Keratinocyte (primary cell): ENCODE results near the gene ITPR1. TPM values are rescaled to one million over a fixed set of nuclear protein-coding genes. Genes with fewer than 3 reads are reported as not detected.

Experiments used
- DNase-seq: peaks from one replicate; pipeline ENCODE4 v3.0.0-alpha.2; 2011; ENCODE audit warnings: low read depth, missing footprints, low spot score
- FAIRE-seq: peaks from 2 replicates; lab custom pipeline; 2011; peaks lifted over from hg19 to GRCh38; lab: Jason Lieb, UNC
- H2AFZ ChIP-seq: 2 replicates; pipeline ENCODE4 v1.6.0; 2012; ENCODE audit warnings: low read length, control low read depth, inconsistent platforms; ENCODE audit not compliant: control insufficient read depth
- H3K27ac ChIP-seq: 2 replicates; pipeline ENCODE4 v1.5.1; 2011; ENCODE audit warnings: low read length; ENCODE audit not compliant: control insufficient read depth, insufficient read depth
- H3K27me3 ChIP-seq: 3 replicates; pipeline ENCODE4 v1.6.0; 2011; ENCODE audit warnings: low read length; ENCODE audit not compliant: control insufficient read depth, insufficient read depth; ENCODE audit errors: extremely low read depth
- H3K36me3 ChIP-seq, 2 experiments: 2 replicates in 1 of 2; 3 replicates in 1 of 2; pipeline ENCODE4 v1.5.1; 2011; ENCODE audit warnings: low read length in 2 of 2, mild to moderate bottlenecking in 1 of 2; ENCODE audit not compliant: control insufficient read depth in 2 of 2, insufficient read depth in 2 of 2; ENCODE audit errors: extremely low read depth in 1 of 2
- H3K4me1 ChIP-seq: 3 replicates; pipeline ENCODE4 v1.5.1; 2011; ENCODE audit warnings: low read length; ENCODE audit not compliant: control insufficient read depth, insufficient read depth; ENCODE audit errors: extremely low read depth
- H3K4me2 ChIP-seq: 3 replicates; pipeline ENCODE4 v1.6.0; 2011; ENCODE audit warnings: low read depth, low read length; ENCODE audit not compliant: control insufficient read depth, insufficient read depth; ENCODE audit errors: extremely low read depth
- H3K4me3 ChIP-seq, 3 experiments: fragments of 200-600 bp in 1 of 3; sonication (generic) in 1 of 3; 2 replicates in 2 of 3; 3 replicates in 1 of 3; pipeline ENCODE4 v1.5.1; 2011 to 2016; ENCODE audit warnings: low read length in 3 of 3, mild to moderate bottlenecking in 3 of 3, control low read depth in 2 of 3, inconsistent platforms in 1 of 3, low read depth in 1 of 3, mixed read lengths in 1 of 3, mixed run types in 1 of 3, moderate library complexity in 1 of 3; ENCODE audit not compliant: control insufficient read depth in 2 of 3, insufficient read depth in 2 of 3; ENCODE audit errors: extremely low read depth in 1 of 3
- H3K79me2 ChIP-seq: 2 replicates; pipeline ENCODE4 v1.6.0; 2012; ENCODE audit warnings: low read length; ENCODE audit not compliant: control insufficient read depth, insufficient read depth
- H3K9ac ChIP-seq: 3 replicates; pipeline ENCODE4 v1.6.0; 2011; ENCODE audit warnings: low read length; ENCODE audit not compliant: control insufficient read depth, insufficient read depth; ENCODE audit errors: extremely low read depth
- H3K9me1 ChIP-seq: 3 replicates; pipeline ENCODE4 v1.6.0; 2011; ENCODE audit warnings: low read length; ENCODE audit not compliant: control insufficient read depth, insufficient read depth; ENCODE audit errors: extremely low read depth
- H3K9me3 ChIP-seq: 2 replicates; pipeline ENCODE4 v1.5.1; 2012; ENCODE audit warnings: low read depth, low read length; ENCODE audit not compliant: control insufficient read depth
- H4K20me1 ChIP-seq: 3 replicates; pipeline ENCODE4 v1.6.0; 2011; ENCODE audit warnings: low read length; ENCODE audit not compliant: control insufficient read depth, insufficient read depth; ENCODE audit errors: extremely low read depth
- CTCF ChIP-seq, 3 experiments: IDR thresholded peaks in 1 of 3; conservative IDR thresholded peaks in 1 of 3; optimal IDR thresholded peaks in 1 of 3; 2 replicates in 2 of 3; 3 replicates in 1 of 3; pipeline versions ENCODE3 to v1.5.1; 2011; ENCODE audit warnings: low read length in 3 of 3, mild to moderate bottlenecking in 3 of 3, moderate library complexity in 2 of 3, control low read depth in 1 of 3, inconsistent platforms in 1 of 3; ENCODE audit not compliant: insufficient read depth in 2 of 3; ENCODE audit errors: extremely low read depth in 1 of 3
- EZH2 ChIP-seq: IDR thresholded peaks from one replicate; pipeline ENCODE4 v1.6.1; 2012; ENCODE audit warnings: inconsistent platforms, mild to moderate bottlenecking, low read length, moderate library complexity
- dilution Hi-C: fragments of 300-500 bp; cut with MboI; formaldehyde crosslinking; loops from one replicate; pipeline ENCODE4 v1.7.0; 2020; ENCODE audit warnings: low sequenced_read_pairs; ENCODE audit not compliant: extremely low pct_ligation_motif_present
- polyA plus RNA-seq, 5 experiments: library from polyadenylated mRNA; depleted of rRNA in 3 of 5; stranded (reverse) in 3 of 5; stranded (forward) in 1 of 5; unstranded in 1 of 5; fragments of >200 nt; gene quantifications; 1 replicate in 1 of 5; 2 replicates in 3 of 5; 3 replicates in 1 of 5; pipeline versions ENCODE4 v1.2.1 to v1.2.3, GENCODE V29; 2011 to 2012; ENCODE audit warnings: missing spikeins in 2 of 5, low read depth in 1 of 5, low replicate concordance in 1 of 5

Gene ITPR1
- polyA plus RNA-seq, 1 donor (not counting 4 experiments of a cell fraction or from before 2014, with no cell fraction given) = 3.5 TPM

- Histone ChIP-seq H4K20me1 (no peaks in the 10 kb centered on the region), H3K27me3 (no peaks in the 10 kb centered on the region), H3K9me1 (no peaks in the 10 kb centered on the region), H3K4me1 (peaks cover 4% of the 10 kb centered on the region), H3K4me2 (no peak overlapping the region), H3K79me2 (no peaks in the 10 kb centered on the region), H3K27ac (no peak overlapping the region), H3K4me3 (no peak overlapping the region), H2AFZ (no peak overlapping the region), H3K9me3 (no peaks in the 10 kb centered on the region), H3K36me3 (no peaks in the 10 kb centered on the region), H3K9ac (no peak overlapping the region)
- TF ChIP-seq CTCF (optimal IDR thresholded peaks at IDR 0.05 in 1 of 3, IDR thresholded peaks at IDR 0.05 in 1 of 3, conservative IDR thresholded peaks at IDR 0.05 in 1 of 3; ENCODE audit: extremely low read depth in 1 of 3, insufficient read depth in 2 of 3, low read length in 3 of 3) (no peak), EZH2 (no peak)
- DNase-seq (no peak), FAIRE-seq (no peak)
- dilution Hi-C loops = no loop called here
Observed at GRCh38 chr3:4509043-4509442, 15.9 kb downstream of the ITPR1 start.

- no peak overlapping the region for H3K27ac ChIP-seq
- no peaks in the 10 kb centered on the region for H3K4me1 ChIP-seq
- H3K9me3 ChIP-seq = no peaks in the 10 kb centered on the region
- no peak overlapping the region for H3K9ac ChIP-seq
- no peak overlapping the region for H3K4me3 ChIP-seq
- TF ChIP-seq EZH2 (no peak), CTCF (optimal IDR thresholded peaks at IDR 0.05 in 1 of 3, IDR thresholded peaks at IDR 0.05 in 1 of 3, conservative IDR thresholded peaks at IDR 0.05 in 1 of 3; ENCODE audit: extremely low read depth in 1 of 3, insufficient read depth in 2 of 3, low read length in 3 of 3) (no peak)
- no peak for DNase-seq
- H3K4me2 ChIP-seq = no peak overlapping the region
- no peaks in the 10 kb centered on the region for H3K79me2 ChIP-seq
- H3K27me3 ChIP-seq = no peaks in the 10 kb centered on the region
- no peak for FAIRE-seq
- dilution Hi-C loops = no loop called here
- no peaks in the 10 kb centered on the region for H4K20me1 ChIP-seq
- H3K36me3 ChIP-seq = no peaks in the 10 kb centered on the region
- no peak overlapping the region for H2AFZ ChIP-seq
- H3K9me1 ChIP-seq = no peaks in the 10 kb centered on the region
Observed at GRCh38 chr3:4509983-4510755, 17.0 kb downstream of the ITPR1 start.
